Ishikawa (cell line): ENCODE measurements around the gene MAVS.
A peak's percentile ranks its signal among the peaks of the same experiment; 100 is the strongest.

Experiments used
- CEBPB ChIP-seq: IDR thresholded peaks from 2 replicates; pipeline ENCODE4 v1.6.1; 2012
- CREB1 ChIP-seq: IDR thresholded peaks from 2 replicates; pipeline ENCODE4 v1.6.1; 2012; ENCODE audit warnings: low read depth
- EP300 ChIP-seq: IDR thresholded peaks from 2 replicates; pipeline ENCODE4 v1.6.1; 2012; ENCODE audit warnings: borderline replicate concordance
- FOXM1 ChIP-seq: IDR thresholded peaks from 2 replicates; pipeline ENCODE4 v1.6.1; 2012; ENCODE audit warnings: low read depth, borderline replicate concordance
- MAX ChIP-seq: IDR thresholded peaks from 2 replicates; pipeline ENCODE4 v1.6.1; 2012
- NFIC ChIP-seq: IDR thresholded peaks from 2 replicates; pipeline ENCODE4 v1.6.1; 2012
- RAD21 ChIP-seq: IDR thresholded peaks from 2 replicates; pipeline ENCODE4 v1.6.1; 2012; ENCODE audit warnings: low read depth
- REST ChIP-seq: IDR thresholded peaks from 2 replicates; pipeline ENCODE4 v1.6.1; 2012; ENCODE audit warnings: low read depth, mild to moderate bottlenecking
- TAF1 ChIP-seq: IDR thresholded peaks from 2 replicates; pipeline ENCODE4 v1.6.1; 2012; ENCODE audit warnings: low read depth, mild to moderate bottlenecking
- TCF12 ChIP-seq: IDR thresholded peaks from 2 replicates; pipeline ENCODE4 v1.6.1; 2012; ENCODE audit warnings: low read depth
- TEAD4 ChIP-seq: IDR thresholded peaks from 2 replicates; pipeline ENCODE4 v1.6.1; 2012
- YY1 ChIP-seq: IDR thresholded peaks from 2 replicates; pipeline ENCODE4 v1.6.1; 2012; ENCODE audit warnings: low read depth
- ZBTB7A ChIP-seq: IDR thresholded peaks from 2 replicates; pipeline ENCODE4 v1.6.1; 2012; ENCODE audit warnings: low read depth

- peak; percentile 99 for TF ChIP-seq MAX
- no peak for TF ChIP-seq CREB1
- TF ChIP-seq YY1 = no peak; the same call in 1 of the 2 replicates
- no peak for TF ChIP-seq TAF1
- peak; percentile 100 for TF ChIP-seq NFIC
- 0 out of 2 replicates have a peak, but pooled peaks have one; percentile 56 for TF ChIP-seq ZBTB7A
- TF ChIP-seq RAD21 = no peak
- peak; percentile 98 for TF ChIP-seq CEBPB
- TF ChIP-seq EP300 = peak; percentile 96
- peak; percentile 97 for TF ChIP-seq TCF12
- TF ChIP-seq REST = no peak
- peak; percentile 70 for TF ChIP-seq TEAD4
- peak; percentile 94 for TF ChIP-seq FOXM1
Measured at GRCh38 chr20:3811467-3812258, 35.0 kb upstream of the MAVS start.
